GM19035 (cell line): ENCODE measurements around the gene SLC17A6.

Source experiments
- ATAC-seq: cut with Tn5 transposase; IDR thresholded peaks from one replicate; pipeline ENCODE4 v1.9.1; 2021; ENCODE audit not compliant: unreplicated experiment

SLC17A6 gene

GRCh38 chr11:22389526-22390282 is 51.5 kb downstream of the SLC17A6 start:
- no peak for ATAC-seq

GRCh38 chr11:22390283-22390655 is 52.1 kb downstream of the SLC17A6 start:
- no peak for ATAC-seq

GRCh38 chr11:22392561-22392960 is 54.4 kb downstream of the SLC17A6 start:
- no peak for ATAC-seq

GRCh38 chr11:22405377-22405776 is 67.2 kb downstream of the SLC17A6 start:
- ATAC-seq = no peak

- no peak for ATAC-seq
Measured at GRCh38 chr11:22407267-22407666, 69.1 kb downstream of the SLC17A6 start.

- no peak for ATAC-seq
Measured at GRCh38 chr11:22407921-22408320, 69.7 kb downstream of the SLC17A6 start.

- no peak for ATAC-seq
Measured at GRCh38 chr11:22415476-22415875, 77.3 kb downstream of the SLC17A6 start.

- no peak for ATAC-seq
Measured at GRCh38 chr11:22416462-22416861, 78.3 kb downstream of the SLC17A6 start.

- no peak for ATAC-seq
Measured at GRCh38 chr11:22426915-22427314, 88.7 kb downstream of the SLC17A6 start.
